HEK293 (cell line): Measurements from ENCODE around the gene MLPH.

Source experiments
- CTCF ChIP-seq: fragments of 450-650 bp; formaldehyde crosslinking; IDR thresholded peaks from 2 replicates; pipeline ENCODE4 v1.5.1; 2016; ENCODE audit warnings: missing biosample characterization, missing genetic modification characterization
- GLI4 ChIP-seq: fragments of 450-650 bp; formaldehyde crosslinking; IDR thresholded peaks from 2 replicates; pipeline ENCODE4 v1.5.1; 2016; ENCODE audit warnings: missing biosample characterization, missing genetic modification characterization
- REST ChIP-seq: fragments of 450-650 bp; formaldehyde crosslinking; IDR thresholded peaks from 2 replicates; pipeline ENCODE4 v1.5.1; 2016; ENCODE audit warnings: missing biosample characterization, missing genetic modification characterization
- ZBTB44 ChIP-seq: fragments of 450-650 bp; IDR thresholded peaks from 2 replicates; pipeline ENCODE4 v1.5.1; 2018; ENCODE audit warnings: missing biosample characterization, mild to moderate bottlenecking, missing genetic modification characterization
- ZEB2 ChIP-seq: fragments of 450-650 bp; formaldehyde crosslinking; IDR thresholded peaks from 2 replicates; pipeline ENCODE4 v1.5.1; 2016; ENCODE audit warnings: missing biosample characterization, missing genetic modification characterization
- ZNF140 ChIP-seq: fragments of 450-650 bp; formaldehyde crosslinking; IDR thresholded peaks from 2 replicates; pipeline ENCODE4 v1.5.1; 2016; ENCODE audit warnings: missing biosample characterization, missing genetic modification characterization
- TF ChIP-seq, protein P1 (sequence below): fragments of 450-650 bp; formaldehyde crosslinking; IDR thresholded peaks from 2 replicates; pipeline ENCODE4 v1.5.1; 2016; ENCODE audit warnings: missing biosample characterization, missing genetic modification characterization, low read depth

GRCh38 chr2:237480988-237481525 is 6.0 kb upstream of the MLPH start:
- TF ChIP-seq, protein P1, sequence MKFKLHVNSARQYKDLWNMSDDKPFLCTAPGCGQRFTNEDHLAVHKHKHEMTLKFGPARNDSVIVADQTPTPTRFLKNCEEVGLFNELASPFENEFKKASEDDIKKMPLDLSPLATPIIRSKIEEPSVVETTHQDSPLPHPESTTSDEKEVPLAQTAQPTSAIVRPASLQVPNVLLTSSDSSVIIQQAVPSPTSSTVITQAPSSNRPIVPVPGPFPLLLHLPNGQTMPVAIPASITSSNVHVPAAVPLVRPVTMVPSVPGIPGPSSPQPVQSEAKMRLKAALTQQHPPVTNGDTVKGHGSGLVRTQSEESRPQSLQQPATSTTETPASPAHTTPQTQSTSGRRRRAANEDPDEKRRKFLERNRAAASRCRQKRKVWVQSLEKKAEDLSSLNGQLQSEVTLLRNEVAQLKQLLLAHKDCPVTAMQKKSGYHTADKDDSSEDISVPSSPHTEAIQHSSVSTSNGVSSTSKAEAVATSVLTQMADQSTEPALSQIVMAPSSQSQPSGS (tag by site-specific recombination), result no peak
- TF ChIP-seq ZEB2 (tag by site-specific recombination), result no peak
- TF ChIP-seq CTCF (tag by site-specific recombination), result no peak
- no peak for TF ChIP-seq REST
- no peak for TF ChIP-seq ZNF140 (tag by site-specific recombination)
- TF ChIP-seq GLI4, result no peak
- no peak for TF ChIP-seq ZBTB44 (tag by site-specific recombination)
